SK-N-SH treated with all-trans-retinoic acid at 6 μM for 48 hours (cell line): ENCODE measurements around the gene ZNF771.

ENCODE experiments used
- ATAC-seq: fragments of 200-7000 bp; cut with Tn5 transposase; 3 replicates; pipeline ENCODE4 v1.9.1; 2020; ENCODE audit warnings: mild to moderate bottlenecking, moderate library complexity
- BACH2 ChIP-seq: fragments of 250-450 bp; sonication (Bioruptor Pico); IDR thresholded peaks from 2 replicates; pipeline ENCODE4 v1.9.0; 2021; ENCODE audit warnings: mild to moderate bottlenecking, borderline replicate concordance
- CSDC2 ChIP-seq: fragments of 250-450 bp; sonication (Bioruptor Pico); IDR thresholded peaks from 2 replicates; pipeline ENCODE4 v1.5.0; 2020; ENCODE audit warnings: mild to moderate bottlenecking, moderate library complexity
- CSRNP3 ChIP-seq: fragments of 250-450 bp; sonication (Bioruptor Pico); IDR thresholded peaks from 2 replicates; pipeline ENCODE4 v1.5.1; 2021; ENCODE audit warnings: mild to moderate bottlenecking, moderate library complexity
- ESRRG ChIP-seq: fragments of 250-450 bp; sonication (Bioruptor Pico); IDR thresholded peaks from 2 replicates; pipeline ENCODE4 v1.6.1; 2021; ENCODE audit warnings: mild to moderate bottlenecking
- GLIS3 ChIP-seq: fragments of 250-450 bp; sonication (Bioruptor Pico); IDR thresholded peaks from 2 replicates; pipeline ENCODE4 v1.5.0; 2020; ENCODE audit warnings: mild to moderate bottlenecking, moderate library complexity
- ISL1 ChIP-seq: fragments of 250-450 bp; sonication (Bioruptor Pico); IDR thresholded peaks from 2 replicates; pipeline ENCODE4 v2.1.2; 2022; ENCODE audit warnings: mild to moderate bottlenecking, moderate library complexity
- RARB ChIP-seq: fragments of 250-450 bp; sonication (Bioruptor Pico); IDR thresholded peaks from 2 replicates; pipeline ENCODE4 v1.8.0; 2021; ENCODE audit warnings: mild to moderate bottlenecking, moderate library complexity
- SNAI2 ChIP-seq: fragments of 250-450 bp; sonication (Bioruptor Pico); IDR thresholded peaks from 2 replicates; pipeline ENCODE4 v1.5.0; 2020; ENCODE audit warnings: mild to moderate bottlenecking, moderate library complexity
- TOX ChIP-seq: fragments of 250-450 bp; sonication (Bioruptor Pico); IDR thresholded peaks from 2 replicates; pipeline ENCODE4 v1.8.0; 2021; ENCODE audit warnings: mild to moderate bottlenecking, moderate library complexity, borderline replicate concordance
- ZC3H10 ChIP-seq: fragments of 250-450 bp; sonication (Bioruptor Pico); IDR thresholded peaks from 2 replicates; pipeline ENCODE4 v1.5.1; 2021; ENCODE audit warnings: mild to moderate bottlenecking, moderate library complexity
- ZFP3 ChIP-seq: fragments of 250-450 bp; sonication (Bioruptor Pico); IDR thresholded peaks from 2 replicates; pipeline ENCODE4 v1.5.0; 2020; ENCODE audit warnings: mild to moderate bottlenecking, moderate library complexity
- ZFP30 ChIP-seq: fragments of 450-650 bp; formaldehyde crosslinking; IDR thresholded peaks from 2 replicates; pipeline ENCODE4 v1.5.0; 2022; ENCODE audit warnings: mild to moderate bottlenecking, moderate library complexity
- ZNF565 ChIP-seq: fragments of 450-650 bp; formaldehyde crosslinking; conservative IDR thresholded peaks from 2 replicates; pipeline ENCODE4 v1.5.0; 2020; ENCODE audit warnings: low read depth, mild to moderate bottlenecking, moderate library complexity
- TF ChIP-seq, protein P1 (sequence below): fragments of 250-450 bp; sonication (Bioruptor Pico); IDR thresholded peaks from 2 replicates; pipeline ENCODE4 v1.5.0; 2020; ENCODE audit warnings: mild to moderate bottlenecking, moderate library complexity
- TF ChIP-seq, protein P2 (sequence below): fragments of 250-450 bp; sonication (Bioruptor Pico); IDR thresholded peaks from 2 replicates; pipeline ENCODE4 v1.8.0; 2021; ENCODE audit warnings: low read depth, mild to moderate bottlenecking, moderate library complexity, borderline replicate concordance

The ZNF771 gene

DNA sequence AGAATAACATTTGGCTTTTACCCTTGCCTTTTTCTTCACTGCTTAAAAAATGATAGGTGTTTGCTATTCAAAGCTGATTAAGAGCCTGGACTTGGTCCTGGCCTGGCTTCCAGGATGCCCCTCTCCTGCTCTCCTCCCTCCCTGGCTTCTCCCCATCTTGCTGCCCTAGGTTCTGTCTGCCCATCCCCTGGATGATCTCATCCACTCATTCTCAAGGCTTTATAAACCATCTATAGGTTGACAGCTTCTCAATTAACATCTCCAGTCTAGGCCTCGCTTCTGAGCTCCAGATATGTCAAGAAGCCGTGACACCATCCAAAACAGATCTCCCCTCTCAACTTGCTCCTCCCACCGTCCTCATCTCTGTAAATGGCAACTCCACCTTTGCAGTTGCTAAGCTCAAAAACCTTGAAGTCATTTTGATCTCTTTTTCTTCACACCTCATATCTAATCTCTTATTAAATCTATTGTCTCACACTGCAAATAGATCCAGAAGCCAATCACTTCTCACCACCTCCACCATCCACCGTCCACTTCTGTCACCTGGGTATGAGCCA, 8.7 kb downstream of the ZNF771 start:
- no peak for ATAC-seq
- TF ChIP-seq ISL1 (CRISPR knock-in tag) (no peak), GLIS3 (CRISPR knock-in tag) (no peak), ZC3H10 (CRISPR knock-in tag) (no peak), BACH2 (CRISPR knock-in tag) (no peak), SNAI2 (no peak)
- TF ChIP-seq, protein P1, sequence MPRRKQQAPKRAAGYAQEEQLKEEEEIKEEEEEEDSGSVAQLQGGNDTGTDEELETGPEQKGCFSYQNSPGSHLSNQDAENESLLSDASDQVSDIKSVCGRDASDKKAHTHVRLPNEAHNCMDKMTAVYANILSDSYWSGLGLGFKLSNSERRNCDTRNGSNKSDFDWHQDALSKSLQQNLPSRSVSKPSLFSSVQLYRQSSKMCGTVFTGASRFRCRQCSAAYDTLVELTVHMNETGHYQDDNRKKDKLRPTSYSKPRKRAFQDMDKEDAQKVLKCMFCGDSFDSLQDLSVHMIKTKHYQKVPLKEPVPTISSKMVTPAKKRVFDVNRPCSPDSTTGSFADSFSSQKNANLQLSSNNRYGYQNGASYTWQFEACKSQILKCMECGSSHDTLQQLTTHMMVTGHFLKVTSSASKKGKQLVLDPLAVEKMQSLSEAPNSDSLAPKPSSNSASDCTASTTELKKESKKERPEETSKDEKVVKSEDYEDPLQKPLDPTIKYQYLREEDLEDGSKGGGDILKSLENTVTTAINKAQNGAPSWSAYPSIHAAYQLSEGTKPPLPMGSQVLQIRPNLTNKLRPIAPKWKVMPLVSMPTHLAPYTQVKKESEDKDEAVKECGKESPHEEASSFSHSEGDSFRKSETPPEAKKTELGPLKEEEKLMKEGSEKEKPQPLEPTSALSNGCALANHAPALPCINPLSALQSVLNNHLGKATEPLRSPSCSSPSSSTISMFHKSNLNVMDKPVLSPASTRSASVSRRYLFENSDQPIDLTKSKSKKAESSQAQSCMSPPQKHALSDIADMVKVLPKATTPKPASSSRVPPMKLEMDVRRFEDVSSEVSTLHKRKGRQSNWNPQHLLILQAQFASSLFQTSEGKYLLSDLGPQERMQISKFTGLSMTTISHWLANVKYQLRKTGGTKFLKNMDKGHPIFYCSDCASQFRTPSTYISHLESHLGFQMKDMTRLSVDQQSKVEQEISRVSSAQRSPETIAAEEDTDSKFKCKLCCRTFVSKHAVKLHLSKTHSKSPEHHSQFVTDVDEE (CRISPR knock-in tag), result no peak

DNA sequence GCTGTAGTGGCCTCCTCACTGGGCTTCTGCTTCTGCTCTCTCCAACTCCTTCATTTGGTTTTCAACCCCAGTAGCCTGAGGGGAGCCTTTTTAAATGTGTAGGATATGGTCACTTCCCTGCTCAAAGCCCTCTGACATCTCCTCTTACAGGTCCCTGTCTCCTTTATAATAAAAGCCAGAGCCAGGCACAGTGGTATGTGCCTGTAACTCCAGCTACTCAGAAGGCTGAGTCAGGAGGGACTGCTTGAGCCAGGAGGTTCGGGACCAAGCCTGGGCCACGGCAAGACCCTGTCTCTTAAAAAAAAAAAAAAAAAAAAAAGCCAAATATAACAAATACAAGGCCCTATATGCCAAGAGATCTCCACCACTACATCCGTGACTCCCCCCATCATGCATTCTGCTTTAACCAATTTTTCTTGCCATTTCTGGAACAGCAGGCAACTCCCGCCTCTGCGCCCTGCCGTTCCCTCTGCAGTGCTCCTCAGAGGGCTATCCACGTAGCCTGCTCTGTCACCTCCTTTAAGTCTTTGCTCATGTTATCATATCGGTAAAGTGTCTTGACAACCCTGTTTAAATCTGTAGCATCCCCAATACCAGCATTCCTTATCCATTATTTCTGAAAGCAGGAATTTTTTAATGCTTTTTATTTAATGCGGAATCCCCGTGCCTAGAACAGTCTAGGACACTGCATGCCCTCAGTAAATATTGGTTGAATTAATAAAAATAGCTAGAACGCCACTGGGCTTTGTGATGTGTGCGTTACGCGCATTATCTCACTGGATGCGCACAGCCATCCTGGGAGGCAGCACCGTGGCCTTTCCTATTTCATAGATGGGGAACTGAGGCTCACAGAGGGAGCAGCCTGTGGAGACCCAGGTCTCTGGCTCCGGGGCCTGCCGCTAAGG, 9.5 kb downstream of the ZNF771 start:
- TF ChIP-seq ESRRG (CRISPR knock-in tag) (no peak), RARB (CRISPR knock-in tag) (no peak), ZC3H10 (CRISPR knock-in tag) (no peak)
- TF ChIP-seq, protein P2, sequence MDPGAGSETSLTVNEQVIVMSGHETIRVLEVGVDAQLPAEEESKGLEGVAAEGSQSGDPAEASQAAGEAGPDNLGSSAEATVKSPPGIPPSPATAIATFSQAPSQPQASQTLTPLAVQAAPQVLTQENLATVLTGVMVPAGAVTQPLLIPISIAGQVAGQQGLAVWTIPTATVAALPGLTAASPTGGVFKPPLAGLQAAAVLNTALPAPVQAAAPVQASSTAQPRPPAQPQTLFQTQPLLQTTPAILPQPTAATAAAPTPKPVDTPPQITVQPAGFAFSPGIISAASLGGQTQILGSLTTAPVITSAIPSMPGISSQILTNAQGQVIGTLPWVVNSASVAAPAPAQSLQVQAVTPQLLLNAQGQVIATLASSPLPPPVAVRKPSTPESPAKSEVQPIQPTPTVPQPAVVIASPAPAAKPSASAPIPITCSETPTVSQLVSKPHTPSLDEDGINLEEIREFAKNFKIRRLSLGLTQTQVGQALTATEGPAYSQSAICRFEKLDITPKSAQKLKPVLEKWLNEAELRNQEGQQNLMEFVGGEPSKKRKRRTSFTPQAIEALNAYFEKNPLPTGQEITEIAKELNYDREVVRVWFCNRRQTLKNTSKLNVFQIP (CRISPR knock-in tag), result no peak
- TF ChIP-seq, all 23 proteins: peak for 0
- ATAC-seq, result peak; percentile 26; the same call in 2 of the 3 replicates

- TF ChIP-seq TOX (CRISPR knock-in tag), result no peak
- peak; percentile 74; the same call in 1 of the 2 replicates for TF ChIP-seq ZFP3 (CRISPR knock-in tag)
- TF ChIP-seq SNAI2, result peak; percentile 50; the same call in 1 of the 2 replicates
- 0 out of 2 replicates have a peak, but pooled peaks have one; percentile 33 for TF ChIP-seq CSDC2 (CRISPR knock-in tag)
- TF ChIP-seq ZNF565 (CRISPR knock-in tag), result 0 out of 2 replicates have a peak, but pooled peaks have one; percentile 51
- TF ChIP-seq ZFP30, result 0 out of 2 replicates have a peak, but pooled peaks have one; percentile 52
- TF ChIP-seq CSRNP3 (CRISPR knock-in tag), result no peak
- TF ChIP-seq, protein P1 (CRISPR knock-in tag), result peak; percentile 92
- TF ChIP-seq, all 23 proteins: peak for 6
- peak; percentile 89 for ATAC-seq
These were observed 10.3 kb downstream of the ZNF771 start for GRCh38 chr16:30417529-30418349.
